ENCODE results near the gene FILIP1. TPM values are rescaled to one million over a fixed set of nuclear protein-coding genes. Genes with fewer than 3 reads are reported as not detected.

Gene FILIP1
- total and polyA plus RNA-seq, 10 of the 15 experiments (the other 5 are each of a cell fraction or from before 2014, with no cell fraction given), result 0.23 to 2.0 (median 0.44) TPM

DNA sequence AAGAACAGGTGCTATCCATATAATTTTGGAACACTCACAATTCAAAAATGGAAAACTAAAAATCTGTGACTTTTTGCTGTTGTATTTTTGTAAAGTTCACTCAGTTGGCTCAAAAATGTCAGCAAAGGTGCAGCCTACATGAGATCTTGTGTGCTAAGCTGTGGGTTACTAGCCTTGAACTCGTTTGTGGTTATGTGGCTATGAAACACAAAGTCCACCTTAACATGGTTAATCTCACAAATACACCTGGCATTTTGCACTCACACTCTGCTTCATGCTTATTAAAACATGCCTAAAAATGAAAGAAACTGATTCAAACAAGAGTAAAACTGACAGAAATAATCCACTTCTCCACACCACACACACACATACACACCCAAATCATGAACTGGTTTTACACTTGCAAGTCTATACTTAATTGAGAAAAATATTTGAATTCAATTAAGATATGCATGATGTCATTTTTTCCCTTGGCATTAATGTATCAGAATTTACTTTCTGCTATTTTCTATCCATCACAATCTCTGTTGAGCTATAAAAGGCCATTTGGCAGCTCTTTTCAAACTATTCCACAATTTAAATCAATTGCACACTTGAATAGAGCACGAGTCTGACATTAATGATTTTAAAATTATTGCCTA, 186.1 kb downstream of the FILIP1 start:
- FAIRE-seq (peak; percentile 76), ATAC-seq (peak; percentile 45; the same call in 2 of the 3 replicates), DNase-seq (ENCODE audit: low read depth, low spot score) (no peak)
- no peak overlapping the region for H3K27ac ChIP-seq (ENCODE audit: control insufficient read depth, insufficient read depth)
- no peaks in the 10 kb centered on the region for H3K36me3 ChIP-seq (ENCODE audit: control insufficient read depth in 2 of 2, insufficient read depth in 2 of 2, low read length in 1 of 2)
- in situ Hi-C loops (cut with MboI) (no loop called here), intact Hi-C loops (cut with micrococcal nuclease; ENCODE audit: unreplicated experiment) (no loop called here)
- CTCF ChIA-PET, result interaction anchor here (0.8 to 3.2 kb wide), 8 partner anchors 9 to 217 kb away, joined by 3 to 13 read pairs (median 4); no protein-coding TSS in a partner anchor
- H4K20me1 ChIP-seq (ENCODE audit: control insufficient read depth, insufficient read depth), result no peaks in the 10 kb centered on the region
- no peaks in the 10 kb centered on the region for H3K79me2 ChIP-seq (ENCODE audit: control insufficient read depth, insufficient read depth, low read length)
- no peak overlapping the region for H3K4me3 ChIP-seq
- H2AFZ ChIP-seq (ENCODE audit: control insufficient read depth, low read depth, low read length), result no peak overlapping the region
- POLR2A ChIA-PET, result no interaction called here
- H3K9me3 ChIP-seq (replicated peaks; ENCODE audit: control insufficient read depth, insufficient read depth, low read length), result no peaks in the 10 kb centered on the region
- no peaks in the 10 kb centered on the region for H3K27me3 ChIP-seq (replicated peaks in 1 of 2; ENCODE audit: control insufficient read depth in 2 of 2, insufficient read depth in 2 of 2, low read length in 1 of 2)
- SMC1A ChIA-PET (ENCODE audit: uncharacterized antibody, unreplicated experiment), result interaction anchor here (0.7 to 2.5 kb wide), 10 partner anchors 10 to 1145 kb away, joined by 3 to 6 read pairs (median 4); partner anchors contain the start of gene FILIP1
- no peak overlapping the region for H3K9ac ChIP-seq (ENCODE audit: control insufficient read depth, insufficient read depth, low read length)
- RAD21 ChIA-PET (ENCODE audit: unreplicated experiment), result interaction anchor here (0.8 to 1.2 kb wide), 2 partner anchors 40 to 216 kb away, joined by 3 read pairs; no protein-coding TSS in a partner anchor
- H3K4me1 ChIP-seq (ENCODE audit: control insufficient read depth, insufficient read depth, low read length), result no peaks in the 10 kb centered on the region
- BruUV-seq (replicated peaks), result no TSS peak
- peak; percentile 74 for TF ChIP-seq ATF7 (IDR thresholded peaks at IDR 0.05; ENCODE audit: low read depth)
- TF ChIP-seq MEF2B (IDR thresholded peaks at IDR 0.05; ENCODE audit: partially characterized antibody, poor library complexity, severe bottlenecking), result no peak
- TF ChIP-seq ZNF622 (IDR thresholded peaks at IDR 0.05), result no peak
- 0% methylated on average over 2 of the region's 2 CpGs for WGBS (ENCODE audit: insufficient coverage, insufficient replicate concordance, low lambda C conversion rate, missing lambda C conversion rate)
- no peak overlapping the region for H3K4me2 ChIP-seq (ENCODE audit: control insufficient read depth, insufficient read depth)

- POLR2A ChIA-PET, result interaction anchor here (0.5 kb wide), 1 partner anchor 452 kb away, joined by 3 read pairs; no protein-coding TSS in a partner anchor
- H3K4me1 ChIP-seq (ENCODE audit: control insufficient read depth, insufficient read depth, low read length), result no peaks in the 10 kb centered on the region
- SMC1A ChIA-PET (ENCODE audit: uncharacterized antibody, unreplicated experiment), result interaction anchor here (0.8 to 2.5 kb wide), 7 partner anchors 9 to 219 kb away, joined by 4 to 8 read pairs (median 5); no protein-coding TSS in a partner anchor
- WGBS (ENCODE audit: insufficient coverage, insufficient replicate concordance, low lambda C conversion rate, missing lambda C conversion rate), result 48% methylated on average over 3 of the region's 3 CpGs
- H3K4me3 ChIP-seq, result no peak overlapping the region
- intact Hi-C loops (cut with micrococcal nuclease; ENCODE audit: unreplicated experiment), result no loop called here
- no peaks in the 10 kb centered on the region for H3K9me3 ChIP-seq (replicated peaks; ENCODE audit: control insufficient read depth, insufficient read depth, low read length)
- no peak overlapping the region for H3K4me2 ChIP-seq (ENCODE audit: control insufficient read depth, insufficient read depth)
- H3K27ac ChIP-seq (ENCODE audit: control insufficient read depth, insufficient read depth), result no peak overlapping the region
- H3K36me3 ChIP-seq (ENCODE audit: control insufficient read depth in 2 of 2, insufficient read depth in 2 of 2, low read length in 1 of 2), result no peaks in the 10 kb centered on the region
- DNase-seq (ENCODE audit: low read depth, low spot score), result no peak
- no TSS peak for BruUV-seq (replicated peaks)
- no peak for ATAC-seq
- no peaks in the 10 kb centered on the region for H3K27me3 ChIP-seq (replicated peaks in 1 of 2; ENCODE audit: control insufficient read depth in 2 of 2, insufficient read depth in 2 of 2, low read length in 1 of 2)
- no peaks in the 10 kb centered on the region for H4K20me1 ChIP-seq (ENCODE audit: control insufficient read depth, insufficient read depth)
- RAD21 ChIA-PET (ENCODE audit: unreplicated experiment), result interaction anchor here (0.8 to 1.5 kb wide), 5 partner anchors 27 to 222 kb away, joined by 3 to 4 read pairs (median 3); no protein-coding TSS in a partner anchor
- H2AFZ ChIP-seq (ENCODE audit: control insufficient read depth, low read depth, low read length), result no peak overlapping the region
- CTCF ChIA-PET, result interaction anchor here (1.5 to 3.2 kb wide), 4 partner anchors 9 to 217 kb away, joined by 5 to 13 read pairs (median 10); no protein-coding TSS in a partner anchor
- no peak for FAIRE-seq
- no peaks in the 10 kb centered on the region for H3K79me2 ChIP-seq (ENCODE audit: control insufficient read depth, insufficient read depth, low read length)
- in situ Hi-C loops (cut with MboI), result no loop called here
- no peak overlapping the region for H3K9ac ChIP-seq (ENCODE audit: control insufficient read depth, insufficient read depth, low read length)
- TF ChIP-seq IRF3 (IDR thresholded peaks at IDR 0.05), result no peak
- TF ChIP-seq MEF2A (IDR thresholded peaks at IDR 0.05; ENCODE audit: insufficient read depth, low read depth, low read length), result no peak
- no peak for TF ChIP-seq EZH2 (IDR thresholded peaks at IDR 0.05; ENCODE audit: borderline replicate concordance, control insufficient read depth, low read depth, low read length)
- TF ChIP-seq MTA3 (IDR thresholded peaks at IDR 0.05; ENCODE audit: borderline replicate concordance, low read length), result no peak
- TF ChIP-seq, protein P1, sequence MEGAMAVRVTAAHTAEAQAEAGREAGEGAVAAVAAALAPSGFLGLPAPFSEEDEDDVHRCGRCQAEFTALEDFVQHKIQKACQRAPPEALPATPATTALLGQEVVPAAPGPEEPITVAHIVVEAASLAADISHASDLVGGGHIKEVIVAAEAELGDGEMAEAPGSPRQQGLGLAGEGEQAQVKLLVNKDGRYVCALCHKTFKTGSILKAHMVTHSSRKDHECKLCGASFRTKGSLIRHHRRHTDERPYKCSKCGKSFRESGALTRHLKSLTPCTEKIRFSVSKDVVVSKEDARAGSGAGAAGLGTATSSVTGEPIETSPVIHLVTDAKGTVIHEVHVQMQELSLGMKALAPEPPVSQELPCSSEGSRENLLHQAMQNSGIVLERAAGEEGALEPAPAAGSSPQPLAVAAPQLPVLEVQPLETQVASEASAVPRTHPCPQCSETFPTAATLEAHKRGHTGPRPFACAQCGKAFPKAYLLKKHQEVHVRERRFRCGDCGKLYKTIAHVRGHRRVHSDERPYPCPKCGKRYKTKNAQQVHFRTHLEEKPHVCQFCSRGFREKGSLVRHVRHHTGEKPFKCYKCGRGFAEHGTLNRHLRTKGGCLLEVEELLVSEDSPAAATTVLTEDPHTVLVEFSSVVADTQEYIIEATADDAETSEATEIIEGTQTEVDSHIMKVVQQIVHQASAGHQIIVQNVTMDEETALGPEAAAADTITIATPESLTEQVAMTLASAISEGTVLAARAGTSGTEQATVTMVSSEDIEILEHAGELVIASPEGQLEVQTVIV (IDR thresholded peaks at IDR 0.05; ENCODE audit: borderline replicate concordance, partially characterized antibody), result no peak
- no peak for TF ChIP-seq NFYB (IDR thresholded peaks at IDR 0.05; ENCODE audit: insufficient read depth, low read depth, low read length)
- TF ChIP-seq, protein P2, sequence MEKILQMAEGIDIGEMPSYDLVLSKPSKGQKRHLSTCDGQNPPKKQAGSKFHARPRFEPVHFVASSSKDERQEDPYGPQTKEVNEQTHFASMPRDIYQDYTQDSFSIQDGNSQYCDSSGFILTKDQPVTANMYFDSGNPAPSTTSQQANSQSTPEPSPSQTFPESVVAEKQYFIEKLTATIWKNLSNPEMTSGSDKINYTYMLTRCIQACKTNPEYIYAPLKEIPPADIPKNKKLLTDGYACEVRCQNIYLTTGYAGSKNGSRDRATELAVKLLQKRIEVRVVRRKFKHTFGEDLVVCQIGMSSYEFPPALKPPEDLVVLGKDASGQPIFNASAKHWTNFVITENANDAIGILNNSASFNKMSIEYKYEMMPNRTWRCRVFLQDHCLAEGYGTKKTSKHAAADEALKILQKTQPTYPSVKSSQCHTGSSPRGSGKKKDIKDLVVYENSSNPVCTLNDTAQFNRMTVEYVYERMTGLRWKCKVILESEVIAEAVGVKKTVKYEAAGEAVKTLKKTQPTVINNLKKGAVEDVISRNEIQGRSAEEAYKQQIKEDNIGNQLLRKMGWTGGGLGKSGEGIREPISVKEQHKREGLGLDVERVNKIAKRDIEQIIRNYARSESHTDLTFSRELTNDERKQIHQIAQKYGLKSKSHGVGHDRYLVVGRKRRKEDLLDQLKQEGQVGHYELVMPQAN (conservative IDR thresholded peaks at IDR 0.05), result no peak
These were observed 187.5 kb downstream of the FILIP1 start for GRCh38 chr6:75306064-75306463.

Data from GM12878 (cell line).